GM19043 (cell line): ENCODE results near the gene GATA5.
"Not testable (repeated sequence)": the region's sequence is repeated elsewhere in the genome, so short reads cannot be mapped to it uniquely, and the experiment has no call there.

ENCODE experiments used
- ATAC-seq: cut with Tn5 transposase; IDR thresholded peaks from one replicate; pipeline ENCODE4 v1.9.1; 2021; ENCODE audit warnings: low read depth; ENCODE audit not compliant: unreplicated experiment

The GATA5 gene

GRCh38 chr20:62437927-62438326 lies 37.9 kb downstream of the GATA5 start:
- ATAC-seq, result no peak

GRCh38 chr20:62437496-62437895 lies 38.3 kb downstream of the GATA5 start:
- ATAC-seq, result no peak

- ATAC-seq, result no peak
Observed at GRCh38 chr20:62436692-62437091, 39.1 kb downstream of the GATA5 start.

GRCh38 chr20:62433658-62434497 lies 41.9 kb downstream of the GATA5 start:
- ATAC-seq, result no peak

- ATAC-seq, result no peak
Observed at GRCh38 chr20:62430866-62431447, 44.8 kb downstream of the GATA5 start.

- no peak for ATAC-seq
Observed at GRCh38 chr20:62430311-62430853, 45.4 kb downstream of the GATA5 start.

GRCh38 chr20:62429455-62430310 lies 46.1 kb downstream of the GATA5 start:
- ATAC-seq, result no peak

- no peak for ATAC-seq
Observed at GRCh38 chr20:62428396-62429295, 47.1 kb downstream of the GATA5 start.

GRCh38 chr20:62428002-62428372 lies 47.8 kb downstream of the GATA5 start:
- ATAC-seq, result no peak

GRCh38 chr20:62427172-62428001 lies 48.4 kb downstream of the GATA5 start, which contains the start of gene RBBP8NL:
RBBP8NL (minus strand) TSS chr20:62427539; CDS start chr20:62419647, 7,892 bp downstream.
- ATAC-seq, result no peak

GRCh38 chr20:62426699-62427131 lies 49.1 kb downstream of the GATA5 start:
- ATAC-seq, result no peak

- ATAC-seq, result not testable (repeated sequence)
Observed at GRCh38 chr20:62426059-62426348, 49.8 kb downstream of the GATA5 start.

GRCh38 chr20:62425281-62426058 lies 50.3 kb downstream of the GATA5 start:
- ATAC-seq, result no peak

GRCh38 chr20:62424249-62425107 lies 51.3 kb downstream of the GATA5 start:
- ATAC-seq, result no peak

- no peak for ATAC-seq
Observed at GRCh38 chr20:62423326-62423706, 52.5 kb downstream of the GATA5 start.

GRCh38 chr20:62422636-62423325 lies 53.0 kb downstream of the GATA5 start:
- ATAC-seq, result no peak

GRCh38 chr20:62421716-62421990 lies 54.1 kb downstream of the GATA5 start:
- no peak for ATAC-seq
